Hepatocyte (in vitro differentiated cells): Measurements from ENCODE around the gene ANAPC2.

Experiments used
- CTCF ChIP-seq: fragments of 200-600 bp; sonication (generic); IDR thresholded peaks from 2 replicates; pipeline ENCODE4 v1.5.1; 2016; ENCODE audit warnings: antibody characterized with exemption, mild to moderate bottlenecking; ENCODE audit not compliant: poor library complexity
- EZH2 ChIP-seq: fragments of 200-600 bp; sonication (generic); IDR thresholded peaks from 2 replicates; pipeline ENCODE4 v1.6.1; 2016; ENCODE audit warnings: antibody characterized with exemption, mild to moderate bottlenecking, borderline replicate concordance

- TF ChIP-seq EZH2 (no peak), CTCF (no peak)
These were observed 5.4 kb upstream of the ANAPC2 start for GRCh38 chr9:137193771-137194170.
